ENCODE data around the gene CCR6. TPM values are rescaled to one million over a fixed set of nuclear protein-coding genes. Genes with fewer than 3 reads are reported as not detected.

Gene CCR6
- total and polyA plus RNA-seq, 2 experiments from 2014 or later = 0.70 to 2.0 TPM

DNA sequence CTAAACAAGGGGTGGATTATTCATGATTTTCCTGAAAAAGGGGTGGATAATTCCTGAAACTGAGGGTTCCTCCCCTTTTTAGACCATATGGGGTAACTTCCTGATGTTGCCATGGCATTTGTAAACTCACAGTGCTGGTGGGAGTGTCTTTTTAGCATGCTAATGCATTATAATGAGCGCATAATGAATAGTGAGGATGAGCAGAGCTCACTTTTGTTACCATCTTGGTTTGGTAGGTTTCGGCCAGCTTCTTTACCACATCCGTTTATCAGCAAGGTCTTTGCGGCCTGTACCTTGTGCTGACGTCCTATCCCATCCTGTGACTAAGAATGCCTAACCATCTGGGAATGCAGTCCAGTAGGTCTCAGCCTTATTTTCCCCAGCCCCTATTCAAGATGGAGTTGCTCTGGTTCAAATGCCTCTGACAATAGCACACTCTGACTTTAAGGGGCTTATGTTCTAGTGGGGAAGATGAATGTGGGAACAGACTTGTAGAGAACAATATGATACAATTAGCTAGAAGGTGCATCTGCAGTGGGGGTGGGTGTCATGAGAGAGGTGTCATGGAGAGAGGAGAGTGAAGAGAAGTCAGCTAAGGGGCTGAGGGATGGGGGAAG lies 39.1 kb downstream of the CCR6 start:
- Histone ChIP-seq H3K27ac (no peak overlapping the region), H3K4me3 (no peak overlapping the region), H3K27me3 (no peaks in the 10 kb centered on the region), H3K79me2 (no peaks in the 10 kb centered on the region), H3K4me2 (no peak overlapping the region), H3K36me3 (replicated peaks; ENCODE audit: insufficient read depth, low read depth) (no peaks in the 10 kb centered on the region), H4K20me1 (ENCODE audit: insufficient read depth, poor library complexity, severe bottlenecking) (no peaks in the 10 kb centered on the region), H3K9me2 (replicated peaks; ENCODE audit: insufficient read depth) (no peaks in the 10 kb centered on the region), H3K4me1 (ENCODE audit: insufficient read depth) (no peaks in the 10 kb centered on the region), H2AFZ (no peak overlapping the region), H3K9me3 (ENCODE audit: low read depth) (no peaks in the 10 kb centered on the region)
- DNase-seq (ENCODE audit: low spot score) = no peak
- no peak for TF ChIP-seq EZH2phosphoT487 (IDR thresholded peaks at IDR 0.05; ENCODE audit: low read depth, severe bottlenecking, unreplicated experiment)
- WGBS (ENCODE audit: low lambda C conversion rate, missing lambda C conversion rate) = 94% methylated on average over 5 of the region's 5 CpGs

DNA sequence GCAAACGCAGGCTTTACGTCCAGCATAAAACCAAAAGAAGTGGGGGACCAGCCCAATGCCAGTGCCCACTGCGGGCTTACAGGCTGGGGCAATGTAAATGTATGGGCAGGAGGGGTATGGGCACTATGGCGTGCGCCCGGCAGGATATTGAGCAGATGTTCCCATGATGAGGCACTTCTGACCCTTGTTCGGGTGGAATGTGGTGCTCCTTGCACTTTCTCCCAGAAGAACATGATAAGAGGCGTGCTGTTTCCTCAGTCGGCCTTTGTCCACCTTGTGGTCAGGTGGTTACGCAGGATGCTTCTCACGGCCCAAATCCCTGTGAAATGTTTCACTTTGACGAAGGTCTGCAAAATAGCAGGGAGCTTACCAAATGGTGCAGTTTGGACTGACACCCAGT lies 39.7 kb downstream of the CCR6 start:
- H2AFZ ChIP-seq = no peak overlapping the region
- H4K20me1 ChIP-seq (ENCODE audit: insufficient read depth, poor library complexity, severe bottlenecking) = no peaks in the 10 kb centered on the region
- TF ChIP-seq, protein P1, sequence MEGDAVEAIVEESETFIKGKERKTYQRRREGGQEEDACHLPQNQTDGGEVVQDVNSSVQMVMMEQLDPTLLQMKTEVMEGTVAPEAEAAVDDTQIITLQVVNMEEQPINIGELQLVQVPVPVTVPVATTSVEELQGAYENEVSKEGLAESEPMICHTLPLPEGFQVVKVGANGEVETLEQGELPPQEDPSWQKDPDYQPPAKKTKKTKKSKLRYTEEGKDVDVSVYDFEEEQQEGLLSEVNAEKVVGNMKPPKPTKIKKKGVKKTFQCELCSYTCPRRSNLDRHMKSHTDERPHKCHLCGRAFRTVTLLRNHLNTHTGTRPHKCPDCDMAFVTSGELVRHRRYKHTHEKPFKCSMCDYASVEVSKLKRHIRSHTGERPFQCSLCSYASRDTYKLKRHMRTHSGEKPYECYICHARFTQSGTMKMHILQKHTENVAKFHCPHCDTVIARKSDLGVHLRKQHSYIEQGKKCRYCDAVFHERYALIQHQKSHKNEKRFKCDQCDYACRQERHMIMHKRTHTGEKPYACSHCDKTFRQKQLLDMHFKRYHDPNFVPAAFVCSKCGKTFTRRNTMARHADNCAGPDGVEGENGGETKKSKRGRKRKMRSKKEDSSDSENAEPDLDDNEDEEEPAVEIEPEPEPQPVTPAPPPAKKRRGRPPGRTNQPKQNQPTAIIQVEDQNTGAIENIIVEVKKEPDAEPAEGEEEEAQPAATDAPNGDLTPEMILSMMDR (IDR thresholded peaks at IDR 0.05; ENCODE audit: poor library complexity) = no peak
- no peak for TF ChIP-seq EZH2 (IDR thresholded peaks at IDR 0.05; ENCODE audit: borderline replicate concordance)
- TF ChIP-seq EZH2phosphoT487 (IDR thresholded peaks at IDR 0.05; ENCODE audit: low read depth, severe bottlenecking, unreplicated experiment) = no peak
- WGBS (ENCODE audit: low lambda C conversion rate, missing lambda C conversion rate) = 75% methylated on average over 12 of the region's 12 CpGs
- H3K27ac ChIP-seq = no peak overlapping the region
- H3K4me2 ChIP-seq = no peak overlapping the region
- H3K4me3 ChIP-seq = no peak overlapping the region
- H3K9me2 ChIP-seq (replicated peaks; ENCODE audit: insufficient read depth) = no peaks in the 10 kb centered on the region
- H3K27me3 ChIP-seq = no peaks in the 10 kb centered on the region
- H3K4me1 ChIP-seq (ENCODE audit: insufficient read depth) = no peaks in the 10 kb centered on the region
- DNase-seq (ENCODE audit: low spot score) = no peak
- H3K36me3 ChIP-seq (replicated peaks; ENCODE audit: insufficient read depth, low read depth) = no peaks in the 10 kb centered on the region
- no peaks in the 10 kb centered on the region for H3K9me3 ChIP-seq (ENCODE audit: low read depth)
- H3K79me2 ChIP-seq = no peaks in the 10 kb centered on the region

DNA sequence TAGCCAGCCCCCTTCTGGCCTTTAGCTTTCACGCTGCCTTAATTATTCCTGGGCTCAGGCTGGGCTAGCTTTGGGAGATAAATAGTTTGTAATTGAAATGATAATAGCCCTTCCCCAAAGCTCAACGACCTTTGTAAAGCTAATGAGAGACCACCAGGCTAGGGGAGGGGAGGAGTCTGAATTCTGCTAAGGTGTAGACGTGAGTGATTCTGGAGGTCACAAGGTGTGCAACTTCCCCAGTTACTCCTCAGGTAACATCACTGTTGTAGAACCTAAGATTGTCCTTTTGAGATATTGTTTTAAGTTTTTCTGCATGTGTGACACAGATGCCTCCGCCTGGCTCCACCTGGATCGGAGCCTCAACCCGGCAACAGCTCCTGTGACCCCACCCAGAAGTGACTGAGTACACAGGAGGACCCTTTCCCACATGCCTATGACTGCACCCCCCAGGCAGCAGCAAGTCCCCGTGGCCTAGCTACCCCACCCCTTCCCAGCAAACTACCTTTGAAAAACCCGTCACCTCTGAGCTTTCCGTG lies 40.6 kb downstream of the CCR6 start:
- TF ChIP-seq, protein P1 (IDR thresholded peaks at IDR 0.05; ENCODE audit: poor library complexity) = no peak
- TF ChIP-seq EZH2 (IDR thresholded peaks at IDR 0.05; ENCODE audit: borderline replicate concordance) (no peak), EZH2phosphoT487 (IDR thresholded peaks at IDR 0.05; ENCODE audit: low read depth, severe bottlenecking, unreplicated experiment) (no peak)
- Histone ChIP-seq H3K4me2 (no peak overlapping the region), H4K20me1 (ENCODE audit: insufficient read depth, poor library complexity, severe bottlenecking) (no peaks in the 10 kb centered on the region), H3K4me3 (no peak overlapping the region), H3K36me3 (replicated peaks; ENCODE audit: insufficient read depth, low read depth) (no peaks in the 10 kb centered on the region), H3K9me2 (replicated peaks; ENCODE audit: insufficient read depth) (no peaks in the 10 kb centered on the region), H3K9me3 (ENCODE audit: low read depth) (no peaks in the 10 kb centered on the region), H3K79me2 (no peaks in the 10 kb centered on the region), H3K27ac (no peak overlapping the region), H3K27me3 (no peaks in the 10 kb centered on the region), H3K4me1 (ENCODE audit: insufficient read depth) (no peaks in the 10 kb centered on the region), H2AFZ (no peak overlapping the region)
- DNase-seq (ENCODE audit: low spot score) = no peak
- 63% methylated on average over 9 of the region's 9 CpGs for WGBS (ENCODE audit: low lambda C conversion rate, missing lambda C conversion rate)

DNA sequence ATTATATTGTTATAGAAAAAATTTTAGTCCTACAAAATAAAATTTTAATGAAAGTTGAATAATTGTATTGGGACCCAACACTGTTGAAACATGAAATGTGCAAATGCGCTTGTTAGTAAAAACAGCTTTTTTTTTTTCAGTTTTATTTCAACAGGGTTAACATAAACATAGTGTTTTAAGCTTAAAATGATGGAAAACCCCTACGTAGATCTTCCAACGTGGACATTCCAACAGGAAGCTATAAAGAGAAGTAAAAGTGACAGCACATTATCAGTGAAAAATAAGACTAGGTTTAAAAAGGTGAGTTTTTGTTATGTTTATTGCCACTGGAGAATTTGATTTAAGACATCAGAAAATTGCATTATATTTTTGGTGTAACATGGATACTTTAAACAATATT lies 41.4 kb downstream of the CCR6 start:
- no peak for DNase-seq (ENCODE audit: low spot score)
- no peaks in the 10 kb centered on the region for H3K9me3 ChIP-seq (ENCODE audit: low read depth)
- H4K20me1 ChIP-seq (ENCODE audit: insufficient read depth, poor library complexity, severe bottlenecking) = no peaks in the 10 kb centered on the region
- no peaks in the 10 kb centered on the region for H3K4me1 ChIP-seq (ENCODE audit: insufficient read depth)
- no peaks in the 10 kb centered on the region for H3K9me2 ChIP-seq (replicated peaks; ENCODE audit: insufficient read depth)
- H3K79me2 ChIP-seq = no peaks in the 10 kb centered on the region
- TF ChIP-seq EZH2 (IDR thresholded peaks at IDR 0.05; ENCODE audit: borderline replicate concordance) = no peak
- TF ChIP-seq, protein P1 (IDR thresholded peaks at IDR 0.05; ENCODE audit: poor library complexity) = no peak
- no peak for TF ChIP-seq EZH2phosphoT487 (IDR thresholded peaks at IDR 0.05; ENCODE audit: low read depth, severe bottlenecking, unreplicated experiment)
- no peaks in the 10 kb centered on the region for H3K27me3 ChIP-seq
- WGBS (ENCODE audit: low lambda C conversion rate, missing lambda C conversion rate) = 79% methylated on average over 3 of the region's 3 CpGs
- H3K27ac ChIP-seq = no peak overlapping the region
- H3K4me2 ChIP-seq = no peak overlapping the region
- H3K4me3 ChIP-seq = no peak overlapping the region
- no peaks in the 10 kb centered on the region for H3K36me3 ChIP-seq (replicated peaks; ENCODE audit: insufficient read depth, low read depth)
- H2AFZ ChIP-seq = no peak overlapping the region

All from hepatocyte (in vitro differentiated cells).